Measurements from ENCODE around the gene CCDC148. TPM values are rescaled to one million over a fixed set of nuclear protein-coding genes. Genes with fewer than 3 reads are reported as not detected.

Gene CCDC148
- total and polyA plus RNA-seq, 4 donors, result 0.02 to 0.42 (median 0.31) TPM

GRCh38 chr2:158134055-158134454, 322.5 kb downstream of the CCDC148 start:
- H3K27ac ChIP-seq (ENCODE audit: low read depth in 1 of 2, low read length in 2 of 2), result no peak overlapping the region

More at GRCh38 chr2:158134055-158134454, 322.5 kb downstream of the CCDC148 start:
- Histone ChIP-seq H3K27me3 (ENCODE audit: control insufficient read depth in 4 of 4, insufficient read depth in 4 of 4, low read length in 3 of 4) (no peaks in the 10 kb centered on the region), H3K9me3 (ENCODE audit: control insufficient read depth in 4 of 4, low read length in 3 of 4) (no peaks in the 10 kb centered on the region), H3K36me3 (ENCODE audit: control insufficient read depth in 4 of 4, insufficient read depth in 3 of 4, low read depth in 1 of 4, low read length in 3 of 4) (no peaks in the 10 kb centered on the region), H3K4me1 (ENCODE audit: control insufficient read depth in 4 of 4, insufficient read depth in 4 of 4, low read length in 3 of 4) (peaks cover 6 to 41% (median 27%) of the 10 kb centered on the region in 4 donors), H3K9ac (ENCODE audit: low read depth in 1 of 2, low read length in 2 of 2) (no peak overlapping the region), H3K4me3 (ENCODE audit: low read depth in 1 of 3, low read length in 3 of 3) (no peak overlapping the region)
- WGBS, result 38% methylated on average over 4 of the region's 4 CpGs
- TF ChIP-seq REST (IDR thresholded peaks at IDR 0.05) (no peak), HNF4G (IDR thresholded peaks at IDR 0.05) (no peak), FOXA2 (IDR thresholded peaks at IDR 0.05) (no peak), SP1 (IDR thresholded peaks at IDR 0.05) (no peak), YY1 (IDR thresholded peaks at IDR 0.05) (no peak), GABPA (IDR thresholded peaks at IDR 0.05 in 1 of 2, conservative IDR thresholded peaks at IDR 0.05 in 1 of 2) (no peak), EGR1 (IDR thresholded peaks at IDR 0.05; ENCODE audit: low read depth in 2 of 2) (no peak), RAD21 (IDR thresholded peaks at IDR 0.05) (no peak), FOXA1 (IDR thresholded peaks at IDR 0.05) (no peak), RXRA (IDR thresholded peaks at IDR 0.05) (no peak), NR2F2 (IDR thresholded peaks at IDR 0.05) (no peak), CTCF (IDR thresholded peaks at IDR 0.05; ENCODE audit: low read depth, low read length, missing input control) (no peak), ZBTB33 (IDR thresholded peaks at IDR 0.05) (no peak), JUND (IDR thresholded peaks at IDR 0.05) (no peak), HNF4A (conservative IDR thresholded peaks at IDR 0.05) (no peak), TAF1 (conservative IDR thresholded peaks at IDR 0.05) (no peak)
- TF ChIP-seq, protein P1, sequence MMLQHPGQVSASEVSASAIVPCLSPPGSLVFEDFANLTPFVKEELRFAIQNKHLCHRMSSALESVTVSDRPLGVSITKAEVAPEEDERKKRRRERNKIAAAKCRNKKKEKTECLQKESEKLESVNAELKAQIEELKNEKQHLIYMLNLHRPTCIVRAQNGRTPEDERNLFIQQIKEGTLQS (IDR thresholded peaks at IDR 0.05), result no peak
- TF ChIP-seq, protein P2, sequence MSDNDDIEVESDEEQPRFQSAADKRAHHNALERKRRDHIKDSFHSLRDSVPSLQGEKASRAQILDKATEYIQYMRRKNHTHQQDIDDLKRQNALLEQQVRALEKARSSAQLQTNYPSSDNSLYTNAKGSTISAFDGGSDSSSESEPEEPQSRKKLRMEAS (IDR thresholded peaks at IDR 0.05), result no peak
- DNase-seq (ENCODE audit: low spot score), result no peak
